DOHH2 (cell line): ENCODE results near the gene PRKCZ.

Source experiments
- EZH2phosphoT487 ChIP-seq: fragments of 200-600 bp; sonication (generic); IDR thresholded peaks from 2 replicates; pipeline ENCODE4 v1.6.1; 2017; ENCODE audit warnings: borderline replicate concordance, mild to moderate bottlenecking, antibody characterized with exemption, low read length, moderate library complexity, mixed read lengths
- TF ChIP-seq, protein P1 (sequence below): fragments of 200-600 bp; sonication (generic); IDR thresholded peaks from one replicate; pipeline ENCODE4 v1.5.1; 2014; ENCODE audit warnings: antibody characterized with exemption, mild to moderate bottlenecking, low read depth, low read length; ENCODE audit not compliant: poor library complexity, severe bottlenecking

GRCh38 chr1:2053784-2054376 lies 3.7 kb downstream of the PRKCZ start:
- TF ChIP-seq, protein P1, sequence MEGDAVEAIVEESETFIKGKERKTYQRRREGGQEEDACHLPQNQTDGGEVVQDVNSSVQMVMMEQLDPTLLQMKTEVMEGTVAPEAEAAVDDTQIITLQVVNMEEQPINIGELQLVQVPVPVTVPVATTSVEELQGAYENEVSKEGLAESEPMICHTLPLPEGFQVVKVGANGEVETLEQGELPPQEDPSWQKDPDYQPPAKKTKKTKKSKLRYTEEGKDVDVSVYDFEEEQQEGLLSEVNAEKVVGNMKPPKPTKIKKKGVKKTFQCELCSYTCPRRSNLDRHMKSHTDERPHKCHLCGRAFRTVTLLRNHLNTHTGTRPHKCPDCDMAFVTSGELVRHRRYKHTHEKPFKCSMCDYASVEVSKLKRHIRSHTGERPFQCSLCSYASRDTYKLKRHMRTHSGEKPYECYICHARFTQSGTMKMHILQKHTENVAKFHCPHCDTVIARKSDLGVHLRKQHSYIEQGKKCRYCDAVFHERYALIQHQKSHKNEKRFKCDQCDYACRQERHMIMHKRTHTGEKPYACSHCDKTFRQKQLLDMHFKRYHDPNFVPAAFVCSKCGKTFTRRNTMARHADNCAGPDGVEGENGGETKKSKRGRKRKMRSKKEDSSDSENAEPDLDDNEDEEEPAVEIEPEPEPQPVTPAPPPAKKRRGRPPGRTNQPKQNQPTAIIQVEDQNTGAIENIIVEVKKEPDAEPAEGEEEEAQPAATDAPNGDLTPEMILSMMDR = no peak
- no peak for TF ChIP-seq EZH2phosphoT487
